ENCODE measurements around the gene MAPK12.

DNA sequence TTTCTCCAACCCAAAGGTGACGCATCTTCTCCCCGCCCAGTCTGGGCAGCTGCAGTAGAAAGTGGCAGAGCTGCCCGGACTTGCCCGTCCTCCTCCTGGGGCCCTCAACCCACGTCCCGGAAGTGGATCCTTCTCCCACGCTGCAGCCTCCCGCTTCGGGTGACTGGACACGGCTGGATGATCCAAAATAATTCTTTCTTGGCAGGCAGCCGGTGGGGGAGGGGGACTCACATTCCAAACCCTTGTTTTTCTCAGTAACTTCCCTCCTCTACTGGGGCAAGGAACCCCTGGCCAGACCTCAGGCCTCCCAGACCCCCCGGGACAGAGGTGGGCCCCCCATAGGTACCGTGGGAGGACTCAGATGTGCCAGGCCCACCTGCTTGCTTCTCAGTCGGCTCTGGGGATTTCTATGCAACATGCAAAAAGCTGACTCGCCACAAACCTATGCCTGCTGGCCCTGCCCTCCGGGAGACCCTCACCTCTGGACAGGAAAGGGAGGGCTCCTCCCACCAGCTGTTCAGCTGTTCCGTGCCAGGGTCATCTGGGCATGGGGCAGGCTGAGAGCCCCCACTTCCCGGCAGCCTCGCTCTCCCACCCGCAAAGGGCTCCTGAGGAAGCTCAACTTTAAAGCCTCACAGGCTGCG, 44.6 kb upstream of the MAPK12 start:
- TF ChIP-seq, protein P1, sequence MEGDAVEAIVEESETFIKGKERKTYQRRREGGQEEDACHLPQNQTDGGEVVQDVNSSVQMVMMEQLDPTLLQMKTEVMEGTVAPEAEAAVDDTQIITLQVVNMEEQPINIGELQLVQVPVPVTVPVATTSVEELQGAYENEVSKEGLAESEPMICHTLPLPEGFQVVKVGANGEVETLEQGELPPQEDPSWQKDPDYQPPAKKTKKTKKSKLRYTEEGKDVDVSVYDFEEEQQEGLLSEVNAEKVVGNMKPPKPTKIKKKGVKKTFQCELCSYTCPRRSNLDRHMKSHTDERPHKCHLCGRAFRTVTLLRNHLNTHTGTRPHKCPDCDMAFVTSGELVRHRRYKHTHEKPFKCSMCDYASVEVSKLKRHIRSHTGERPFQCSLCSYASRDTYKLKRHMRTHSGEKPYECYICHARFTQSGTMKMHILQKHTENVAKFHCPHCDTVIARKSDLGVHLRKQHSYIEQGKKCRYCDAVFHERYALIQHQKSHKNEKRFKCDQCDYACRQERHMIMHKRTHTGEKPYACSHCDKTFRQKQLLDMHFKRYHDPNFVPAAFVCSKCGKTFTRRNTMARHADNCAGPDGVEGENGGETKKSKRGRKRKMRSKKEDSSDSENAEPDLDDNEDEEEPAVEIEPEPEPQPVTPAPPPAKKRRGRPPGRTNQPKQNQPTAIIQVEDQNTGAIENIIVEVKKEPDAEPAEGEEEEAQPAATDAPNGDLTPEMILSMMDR (IDR thresholded peaks at IDR 0.05; ENCODE audit: extremely low read depth in 1 of 2, insufficient read depth in 1 of 2, low read depth in 1 of 2, low read length in 2 of 2) = no peak
- TF ChIP-seq EZH2 (IDR thresholded peaks at IDR 0.05; ENCODE audit: borderline replicate concordance, low read depth, low read length, severe bottlenecking) = no peak
- TF ChIP-seq JUN (IDR thresholded peaks at IDR 0.05; ENCODE audit: borderline replicate concordance, insufficient read depth, insufficient read length, low read depth) = peak; percentile 20

Data from endothelial cell of umbilical vein (primary cell).